Lower lobe of right lung (tissue), 2 donors: ENCODE results near the gene MACF1. TPM values are rescaled to one million over a fixed set of nuclear protein-coding genes. Genes with fewer than 3 reads are reported as not detected.

Experiments
- ATAC-seq, 2 donors: fragments of 200-7000 bp; cut with Tn5 transposase; one replicate each; pipeline ENCODE4 v1.9.1; 2020 to 2022; ENCODE audit warnings: mild to moderate bottlenecking in 2 of 2, moderate library complexity in 2 of 2
- DNase-seq: peaks from one replicate; pipeline ENCODE4 v3.0.0-alpha.2; 2020
- H3K27ac ChIP-seq: fragments of 200-600 bp; one replicate; pipeline ENCODE4 v1.8.0; 2022
- H3K27me3 ChIP-seq: fragments of 200-600 bp; one replicate; pipeline ENCODE4 v1.8.0; 2022; ENCODE audit warnings: low read depth
- H3K36me3 ChIP-seq: fragments of 200-600 bp; one replicate; pipeline ENCODE4 v1.8.0; 2022; ENCODE audit warnings: mild to moderate bottlenecking
- H3K4me1 ChIP-seq: fragments of 200-600 bp; one replicate; pipeline ENCODE4 v1.8.0; 2022
- H3K4me3 ChIP-seq: fragments of 200-600 bp; one replicate; pipeline ENCODE4 v1.8.0; 2022; ENCODE audit warnings: mild to moderate bottlenecking
- H3K9me3 ChIP-seq: fragments of 200-600 bp; one replicate; pipeline ENCODE4 v1.8.0; 2022
- intact Hi-C: fragments of 100-400 bp; cut with DNase I; formaldehyde crosslinking; loops from one replicate; pipeline ENCODE4 v1.11.0; 2022
- total RNA-seq: library from RNA; stranded (reverse); fragmentation: NEBNext Ultra II Directional; extraction: Animal tissue kit (Norgen Biotek cat#: 25700); gene quantifications from one replicate; pipeline ENCODE4 v1.2.1, GENCODE V29; 2021
- TF ChIP-seq, protein P1 (sequence below): fragments of 200-600 bp; IDR thresholded peaks from one replicate; pipeline ENCODE4 v1.8.0; 2022; ENCODE audit warnings: antibody characterized with exemption, mild to moderate bottlenecking
- donor health status: DM: no; HTN: yes; CAD: no; lungs with severe emphysema.

The MACF1 gene
- total RNA-seq, 1 donor from 2014 or later, result 506 TPM

DNA sequence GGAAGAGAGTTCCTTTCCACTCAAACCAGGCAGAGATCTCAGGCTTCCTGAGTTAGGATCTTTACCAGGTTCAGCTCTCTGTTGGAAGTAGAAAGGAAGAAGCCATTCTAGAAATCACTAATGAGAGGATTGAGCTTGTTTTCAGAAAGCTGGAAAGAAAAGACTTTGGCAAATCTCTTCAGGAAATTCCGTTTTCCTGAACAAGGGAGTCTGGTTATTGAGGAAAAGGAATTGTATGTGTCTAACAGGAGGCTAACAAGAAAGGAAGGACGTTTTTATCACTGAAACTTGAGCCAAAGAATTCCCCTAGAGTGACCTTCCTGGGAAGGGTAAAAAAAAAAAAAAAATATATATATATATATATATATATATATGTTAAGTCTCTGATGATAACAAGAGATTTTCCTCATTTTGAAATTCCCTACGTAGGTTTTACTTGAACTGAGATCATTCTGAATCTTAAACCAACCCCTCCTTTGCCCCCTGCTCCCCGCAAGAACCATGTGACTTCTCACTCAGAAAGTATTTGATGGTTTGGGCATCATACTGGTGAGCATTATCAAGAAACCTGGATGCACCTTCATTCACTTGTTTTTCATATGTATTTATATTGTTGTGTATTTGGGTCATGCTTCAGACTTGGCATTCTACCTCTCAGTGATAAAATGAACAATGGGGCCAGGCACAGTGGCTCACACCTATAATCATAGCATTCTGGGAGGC, 188.5 kb downstream of the MACF1 start:
- TF ChIP-seq, protein P1, sequence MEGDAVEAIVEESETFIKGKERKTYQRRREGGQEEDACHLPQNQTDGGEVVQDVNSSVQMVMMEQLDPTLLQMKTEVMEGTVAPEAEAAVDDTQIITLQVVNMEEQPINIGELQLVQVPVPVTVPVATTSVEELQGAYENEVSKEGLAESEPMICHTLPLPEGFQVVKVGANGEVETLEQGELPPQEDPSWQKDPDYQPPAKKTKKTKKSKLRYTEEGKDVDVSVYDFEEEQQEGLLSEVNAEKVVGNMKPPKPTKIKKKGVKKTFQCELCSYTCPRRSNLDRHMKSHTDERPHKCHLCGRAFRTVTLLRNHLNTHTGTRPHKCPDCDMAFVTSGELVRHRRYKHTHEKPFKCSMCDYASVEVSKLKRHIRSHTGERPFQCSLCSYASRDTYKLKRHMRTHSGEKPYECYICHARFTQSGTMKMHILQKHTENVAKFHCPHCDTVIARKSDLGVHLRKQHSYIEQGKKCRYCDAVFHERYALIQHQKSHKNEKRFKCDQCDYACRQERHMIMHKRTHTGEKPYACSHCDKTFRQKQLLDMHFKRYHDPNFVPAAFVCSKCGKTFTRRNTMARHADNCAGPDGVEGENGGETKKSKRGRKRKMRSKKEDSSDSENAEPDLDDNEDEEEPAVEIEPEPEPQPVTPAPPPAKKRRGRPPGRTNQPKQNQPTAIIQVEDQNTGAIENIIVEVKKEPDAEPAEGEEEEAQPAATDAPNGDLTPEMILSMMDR, result no peak
- Histone ChIP-seq H3K4me1 (peaks cover 75% of the 10 kb centered on the region), H3K27me3 (no peaks in the 10 kb centered on the region), H3K9me3 (no peaks in the 10 kb centered on the region), H3K4me3 (no peak overlapping the region), H3K27ac (peak overlapping the region; percentile 46), H3K36me3 (peaks cover 29% of the 10 kb centered on the region)
- intact Hi-C loops, result no loop called here
- DNase-seq (no peak), ATAC-seq (no peak)

DNA sequence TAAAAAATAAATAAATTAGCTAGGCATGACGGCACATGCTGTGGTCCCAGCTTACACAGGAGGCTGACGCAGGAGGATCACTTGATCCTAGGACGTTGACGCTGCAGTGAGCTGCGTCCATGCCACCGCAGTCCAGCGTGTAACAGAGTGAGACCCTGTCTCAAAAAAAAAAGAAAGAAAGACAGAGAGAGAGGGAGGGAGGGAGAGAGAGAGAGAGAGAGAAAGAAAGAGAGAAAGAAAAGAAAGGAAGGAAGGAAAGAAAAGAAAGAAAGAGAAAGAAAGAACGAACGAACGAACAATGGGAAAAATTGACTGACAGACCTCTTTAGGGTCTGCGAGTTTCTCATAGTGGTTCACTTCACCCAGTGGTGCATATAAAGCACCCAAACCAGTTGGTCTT, 189.2 kb downstream of the MACF1 start:
- TF ChIP-seq, protein P1, result no peak
- Histone ChIP-seq H3K9me3 (no peaks in the 10 kb centered on the region), H3K36me3 (peaks cover 23% of the 10 kb centered on the region), H3K4me3 (no peak overlapping the region), H3K27me3 (no peaks in the 10 kb centered on the region), H3K4me1 (peaks cover 81% of the 10 kb centered on the region), H3K27ac (peak overlapping the region; percentile 34)
- DNase-seq (no peak), ATAC-seq (no peak)
- intact Hi-C loops, result no loop called here

DNA sequence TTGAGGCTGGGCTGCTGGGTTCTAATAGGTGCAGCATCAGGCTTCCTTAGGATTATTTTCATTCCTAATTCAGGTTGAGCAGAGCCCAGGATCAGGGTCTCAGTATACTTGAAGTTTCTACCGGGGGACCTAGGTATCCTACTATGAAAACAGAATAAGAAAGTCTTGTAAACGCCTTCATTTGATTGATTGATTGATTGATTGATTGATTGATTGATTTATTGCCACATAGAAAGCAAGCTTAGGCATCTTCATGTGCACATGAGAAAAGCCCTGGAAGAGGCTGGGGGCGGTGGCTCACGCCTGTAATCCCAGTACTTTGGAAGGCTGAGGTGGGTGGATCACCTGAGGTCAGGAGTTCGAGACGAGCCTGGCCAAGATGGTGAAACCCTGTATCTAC, 189.6 kb downstream of the MACF1 start:
- peaks cover 85% of the 10 kb centered on the region for H3K4me1 ChIP-seq

DNA sequence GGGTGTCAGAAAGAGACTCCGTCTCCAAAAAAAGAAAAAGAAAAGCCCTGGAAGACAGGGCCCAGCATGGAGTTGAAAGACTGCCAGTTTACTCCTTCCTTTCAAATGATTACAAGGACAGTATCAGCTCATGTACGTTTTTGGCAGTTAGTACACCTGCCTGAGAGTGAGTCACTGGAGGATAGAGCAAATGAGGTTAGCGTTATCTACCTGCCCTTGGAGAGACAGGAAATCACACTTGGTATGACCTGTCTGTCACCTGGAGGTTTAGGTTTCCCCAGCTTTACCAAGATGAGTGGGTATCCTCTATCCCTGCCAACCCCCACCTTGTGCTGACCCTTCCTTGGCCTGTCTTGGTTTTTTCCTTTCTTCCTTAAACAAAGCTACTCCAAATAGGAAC, 190.1 kb downstream of the MACF1 start:
- Histone ChIP-seq H3K4me1 (peaks cover 90% of the 10 kb centered on the region), H3K4me3 (no peak overlapping the region), H3K9me3 (no peaks in the 10 kb centered on the region), H3K36me3 (peaks cover 13% of the 10 kb centered on the region), H3K27me3 (no peaks in the 10 kb centered on the region), H3K27ac (peak overlapping the region; percentile 38)
- TF ChIP-seq, protein P1, result no peak
- ATAC-seq, result peak in 1 of 2 donors; percentile 37
- intact Hi-C loops, result no loop called here
- DNase-seq, result no peak

More for the DNA sequence above, 189.6 kb downstream of the MACF1 start:
- intact Hi-C loops, result no loop called here
- Histone ChIP-seq H3K9me3 (no peaks in the 10 kb centered on the region), H3K27me3 (no peaks in the 10 kb centered on the region), H3K27ac (peak overlapping the region; percentile 38), H3K4me3 (no peak overlapping the region), H3K36me3 (peaks cover 19% of the 10 kb centered on the region)
- TF ChIP-seq, protein P1, result no peak
- no peak for DNase-seq
- no peak for ATAC-seq

GRCh38 chr1:39395357-39395831, 190.9 kb downstream of the MACF1 start:
- ATAC-seq (peak; percentile 58 to 65), DNase-seq (no peak)
- intact Hi-C loops, result no loop called here
- Histone ChIP-seq H3K27ac (peak overlapping the region; percentile 38), H3K4me1 (peaks cover 95% of the 10 kb centered on the region), H3K36me3 (peaks cover 5% of the 10 kb centered on the region), H3K9me3 (no peaks in the 10 kb centered on the region), H3K4me3 (no peak overlapping the region), H3K27me3 (no peaks in the 10 kb centered on the region)
- TF ChIP-seq, protein P1, result no peak
